ENCODE data around the gene TM4SF18. TPM values are rescaled to one million over a fixed set of nuclear protein-coding genes. Genes with fewer than 3 reads are reported as not detected.
"Not testable (repeated sequence)": the region's sequence is repeated elsewhere in the genome, so short reads cannot be mapped to it uniquely, and the experiment has no call there.

TM4SF18 gene
- total RNA-seq, 3 donors from 2014 or later (not counting 1 experiment from before 2014, with no cell fraction given), result not detected

DNA sequence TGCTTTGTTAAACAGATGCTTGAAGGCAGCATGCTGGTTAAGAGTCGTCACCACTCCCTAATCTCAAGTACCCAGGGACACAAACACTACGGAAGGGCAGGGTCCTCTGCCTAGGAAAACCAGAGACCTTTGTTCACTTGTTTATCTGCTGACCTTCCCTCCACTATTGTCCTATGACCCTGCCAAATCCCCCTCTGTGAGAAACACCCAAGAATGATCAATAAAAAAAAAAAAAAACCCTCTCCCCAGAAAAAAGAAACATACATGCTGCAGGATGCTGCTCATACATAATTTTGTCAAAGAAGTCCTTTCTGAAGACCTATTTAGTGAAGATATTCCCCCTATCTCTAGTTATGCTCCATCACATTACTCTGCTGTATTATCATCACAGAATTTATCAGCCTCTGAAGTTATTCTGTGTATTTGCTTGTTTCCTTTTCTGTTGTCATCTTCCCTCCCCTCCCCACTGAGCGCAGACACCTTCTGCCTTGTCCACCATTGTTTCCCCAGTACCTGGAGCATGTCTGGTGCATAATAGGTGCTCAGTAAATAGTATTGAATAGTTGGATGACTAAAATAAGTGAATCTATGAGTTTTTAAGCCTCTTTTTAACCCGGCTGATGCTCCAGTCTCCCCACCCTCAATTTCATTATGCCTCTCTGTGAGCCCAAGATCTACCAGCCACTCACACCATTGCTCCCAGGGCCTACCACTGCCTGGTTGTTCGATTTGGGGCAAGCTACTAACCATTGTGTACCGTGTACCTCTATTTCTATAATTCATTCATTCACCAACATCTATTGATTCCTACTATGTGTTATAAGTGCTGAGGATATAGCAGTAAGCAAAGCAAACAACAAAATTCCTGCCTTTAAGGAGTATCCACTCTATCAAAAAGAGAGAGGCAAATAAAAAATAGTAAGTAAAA, 48.0 kb upstream of the TM4SF18 start:
- H3K4me3 Mint-ChIP-seq, result no peak overlapping the region
- no peak for DNase-seq
- ATAC-seq, result no peak
- Histone ChIP-seq H3K4me1 (ENCODE audit: control insufficient read depth, insufficient read depth, low read length) (peaks cover 3% of the 10 kb centered on the region), H3K27ac (ENCODE audit: low read length) (no peak overlapping the region), H3K27me3 (ENCODE audit: control insufficient read depth, insufficient read depth, low read length) (no peaks in the 10 kb centered on the region), H3K36me3 (ENCODE audit: control insufficient read depth, insufficient read depth, low read length) (no peaks in the 10 kb centered on the region), H3K9me3 (ENCODE audit: control insufficient read depth, insufficient read depth, low read length) (no peaks in the 10 kb centered on the region), H3K4me3 (ENCODE audit: low read length) (no peak overlapping the region)
- no peak overlapping the region for H3K27ac Mint-ChIP-seq
- peaks cover 0 to 10% of the 10 kb centered on the region in 2 donors for H3K27me3 Mint-ChIP-seq (ENCODE audit: low read depth in 2 of 2)
- 66% methylated on average over 4 of the region's 6 CpGs for WGBS (ENCODE audit: insufficient coverage)
- no peaks in the 10 kb centered on the region for H3K9me3 Mint-ChIP-seq
- intact Hi-C loops (cut with micrococcal nuclease), result no loop called here
- H3K4me1 Mint-ChIP-seq, result peaks cover 14 to 20% of the 10 kb centered on the region in 2 donors
- TF ChIP-seq, protein P1, sequence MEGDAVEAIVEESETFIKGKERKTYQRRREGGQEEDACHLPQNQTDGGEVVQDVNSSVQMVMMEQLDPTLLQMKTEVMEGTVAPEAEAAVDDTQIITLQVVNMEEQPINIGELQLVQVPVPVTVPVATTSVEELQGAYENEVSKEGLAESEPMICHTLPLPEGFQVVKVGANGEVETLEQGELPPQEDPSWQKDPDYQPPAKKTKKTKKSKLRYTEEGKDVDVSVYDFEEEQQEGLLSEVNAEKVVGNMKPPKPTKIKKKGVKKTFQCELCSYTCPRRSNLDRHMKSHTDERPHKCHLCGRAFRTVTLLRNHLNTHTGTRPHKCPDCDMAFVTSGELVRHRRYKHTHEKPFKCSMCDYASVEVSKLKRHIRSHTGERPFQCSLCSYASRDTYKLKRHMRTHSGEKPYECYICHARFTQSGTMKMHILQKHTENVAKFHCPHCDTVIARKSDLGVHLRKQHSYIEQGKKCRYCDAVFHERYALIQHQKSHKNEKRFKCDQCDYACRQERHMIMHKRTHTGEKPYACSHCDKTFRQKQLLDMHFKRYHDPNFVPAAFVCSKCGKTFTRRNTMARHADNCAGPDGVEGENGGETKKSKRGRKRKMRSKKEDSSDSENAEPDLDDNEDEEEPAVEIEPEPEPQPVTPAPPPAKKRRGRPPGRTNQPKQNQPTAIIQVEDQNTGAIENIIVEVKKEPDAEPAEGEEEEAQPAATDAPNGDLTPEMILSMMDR (IDR thresholded peaks at IDR 0.05), result no peak
- H3K36me3 Mint-ChIP-seq, result no peaks in the 10 kb centered on the region

DNA sequence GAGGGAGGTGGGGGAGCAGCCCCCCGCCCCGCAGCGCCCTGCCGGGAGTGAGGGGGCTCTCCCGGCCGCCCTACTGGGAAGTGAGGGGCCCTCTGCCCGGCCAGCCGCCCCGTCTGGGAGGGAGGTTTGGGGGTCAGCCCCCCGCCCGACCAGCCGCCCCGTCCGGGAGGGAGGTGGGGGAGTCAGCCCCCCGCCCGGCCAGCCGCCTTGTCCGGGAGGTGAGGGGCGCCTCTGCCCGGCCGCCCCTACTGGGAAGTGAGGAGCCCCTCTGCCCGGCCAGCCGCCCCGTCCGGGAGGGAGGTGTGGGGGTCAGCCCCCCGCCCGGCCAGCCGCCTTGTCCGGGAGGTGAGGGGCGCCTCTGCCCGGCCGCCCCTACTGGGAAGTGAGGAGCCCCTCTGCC, 46.8 kb upstream of the TM4SF18 start:
- no CpG with 5 or more reads among the region's 32 CpGs for WGBS (ENCODE audit: insufficient coverage)
- H3K4me3 Mint-ChIP-seq, result not testable (repeated sequence)

DNA sequence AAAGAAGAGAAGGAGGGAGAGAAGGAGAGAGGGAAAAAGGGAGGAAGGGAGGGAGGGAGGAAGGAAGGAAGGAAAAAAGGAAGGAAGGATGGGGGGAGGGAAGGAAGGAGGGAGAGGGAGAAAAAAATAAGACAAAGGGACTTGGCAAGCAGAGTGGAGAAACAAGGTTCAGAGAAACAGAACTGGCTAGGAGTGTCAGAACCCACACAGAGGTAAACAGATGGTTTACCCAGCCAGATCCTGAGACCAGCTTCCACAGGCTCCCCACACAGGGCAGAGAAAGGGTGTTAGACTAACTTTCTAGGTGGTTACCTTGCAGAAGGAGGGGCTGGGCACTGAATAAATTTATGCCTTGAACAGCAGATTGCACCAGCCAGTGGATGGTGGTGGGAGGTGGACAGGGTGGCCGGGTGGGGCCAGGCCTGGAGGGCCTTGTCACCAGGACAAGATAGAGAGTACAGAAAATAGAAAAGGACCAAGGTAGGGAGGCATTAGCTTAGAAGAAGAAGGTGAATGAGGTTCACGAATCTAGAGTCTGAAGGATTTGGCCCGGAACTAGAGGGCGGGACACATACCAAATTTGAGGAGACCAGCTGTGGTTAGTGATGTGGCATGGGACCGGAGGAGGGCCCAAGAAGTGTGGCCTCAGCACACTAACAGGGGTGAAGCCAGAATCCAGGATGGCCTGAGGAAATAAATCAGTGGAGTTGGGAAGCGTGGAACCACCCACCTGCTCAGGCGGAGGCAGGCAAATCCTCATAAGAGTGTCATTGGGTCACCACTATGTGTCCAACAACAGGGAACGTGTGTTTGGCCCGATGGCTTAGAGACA, 45.3 kb upstream of the TM4SF18 start:
- H3K4me3 Mint-ChIP-seq, result no peak overlapping the region
- no peaks in the 10 kb centered on the region for H3K9me3 Mint-ChIP-seq
- no peaks in the 10 kb centered on the region for H3K36me3 ChIP-seq (ENCODE audit: control insufficient read depth, insufficient read depth, low read length)
- H3K27me3 ChIP-seq (ENCODE audit: control insufficient read depth, insufficient read depth, low read length), result no peaks in the 10 kb centered on the region
- H3K4me1 Mint-ChIP-seq, result peaks cover 6 to 12% of the 10 kb centered on the region in 2 donors
- WGBS (ENCODE audit: insufficient coverage), result 91% methylated on average over 9 of the region's 9 CpGs
- no peak overlapping the region for H3K27ac ChIP-seq (ENCODE audit: low read length)
- intact Hi-C loops (cut with micrococcal nuclease), result no loop called here
- H3K27ac Mint-ChIP-seq, result no peak overlapping the region
- ATAC-seq (no peak), DNase-seq (no peak)
- H3K36me3 Mint-ChIP-seq, result no peaks in the 10 kb centered on the region
- H3K4me3 ChIP-seq (ENCODE audit: low read length), result no peak overlapping the region
- peaks cover 3 to 10% of the 10 kb centered on the region in 2 donors for H3K27me3 Mint-ChIP-seq (ENCODE audit: low read depth in 2 of 2)
- H3K9me3 ChIP-seq (ENCODE audit: control insufficient read depth, insufficient read depth, low read length), result no peaks in the 10 kb centered on the region
- TF ChIP-seq, protein P1 (IDR thresholded peaks at IDR 0.05), result no peak
- H3K4me1 ChIP-seq (ENCODE audit: control insufficient read depth, insufficient read depth, low read length), result peaks cover 1% of the 10 kb centered on the region

More for the DNA sequence above, 46.8 kb upstream of the TM4SF18 start:
- H3K4me3 ChIP-seq (ENCODE audit: low read length); H3K27ac Mint-ChIP-seq; DNase-seq; H3K27me3 ChIP-seq (ENCODE audit: control insufficient read depth, insufficient read depth, low read length); intact Hi-C loops (cut with micrococcal nuclease); H3K27me3 Mint-ChIP-seq (ENCODE audit: low read depth in 2 of 2); H3K4me1 ChIP-seq (ENCODE audit: control insufficient read depth, insufficient read depth, low read length); H3K9me3 ChIP-seq (ENCODE audit: control insufficient read depth, insufficient read depth, low read length); ATAC-seq; H3K36me3 ChIP-seq (ENCODE audit: control insufficient read depth, insufficient read depth, low read length); H3K36me3 Mint-ChIP-seq; H3K9me3 Mint-ChIP-seq; H3K27ac ChIP-seq (ENCODE audit: low read length): not testable (repeated sequence)
- peaks cover 14 to 20% of the 10 kb centered on the region in 2 donors for H3K4me1 Mint-ChIP-seq

Measured in natural killer cell (primary cell).